Activated CD4-positive, alpha-beta T cell treated with anti-CD3 and anti-CD28 coated beads, Interleukin-2, amount 50 U/mL, for 24 hours (primary cell): ENCODE results near the gene SREK1IP1.
"Not testable (repeated sequence)": the region's sequence is repeated elsewhere in the genome, so short reads cannot be mapped to it uniquely, and the experiment has no call there.

Experiments
- DNase-seq, 2 donors: peaks; one replicate each; pipeline ENCODE4 v3.0.0-alpha.2; 2020; ENCODE audit warnings: low read depth in 1 of 2, low spot score in 1 of 2

The SREK1IP1 gene

GRCh38 chr5:64765804-64766504 is 2.5 kb downstream of the SREK1IP1 start:
- no peak for DNase-seq

- DNase-seq = no peak
These were observed 4.5 kb downstream of the SREK1IP1 start for GRCh38 chr5:64763948-64764503.

- DNase-seq = no peak
These were observed 8.4 kb downstream of the SREK1IP1 start for GRCh38 chr5:64759960-64760660.

GRCh38 chr5:64758901-64759300 is 9.6 kb downstream of the SREK1IP1 start:
- DNase-seq = no peak

GRCh38 chr5:64754066-64754465 is 14.4 kb downstream of the SREK1IP1 start:
- DNase-seq = no peak

- DNase-seq = no peak
These were observed 19.1 kb downstream of the SREK1IP1 start for GRCh38 chr5:64749385-64749784.

GRCh38 chr5:64746446-64746845 is 22.0 kb downstream of the SREK1IP1 start:
- no peak for DNase-seq

- DNase-seq = no peak
These were observed 23.6 kb downstream of the SREK1IP1 start for GRCh38 chr5:64744914-64745313.

- no peak for DNase-seq
These were observed 25.7 kb downstream of the SREK1IP1 start for GRCh38 chr5:64742821-64743220.

- DNase-seq = no peak
These were observed 26.1 kb downstream of the SREK1IP1 start for GRCh38 chr5:64742411-64742810.

GRCh38 chr5:64727150-64727549 is 41.3 kb downstream of the SREK1IP1 start:
- DNase-seq = no peak

GRCh38 chr5:64722588-64722987 is 45.9 kb downstream of the SREK1IP1 start:
- no peak for DNase-seq

GRCh38 chr5:64714495-64714894 is 54.0 kb downstream of the SREK1IP1 start:
- DNase-seq = not testable (repeated sequence)

GRCh38 chr5:64707191-64707590 is 61.3 kb downstream of the SREK1IP1 start:
- no peak for DNase-seq

- not testable (repeated sequence) for DNase-seq
These were observed 62.4 kb downstream of the SREK1IP1 start for GRCh38 chr5:64706074-64706473.

- no peak for DNase-seq
These were observed 67.7 kb downstream of the SREK1IP1 start for GRCh38 chr5:64700765-64701164.

GRCh38 chr5:64696414-64696813 is 72.1 kb downstream of the SREK1IP1 start:
- not testable (repeated sequence) for DNase-seq

GRCh38 chr5:64693636-64694035 is 74.9 kb downstream of the SREK1IP1 start:
- DNase-seq = no peak

GRCh38 chr5:64691291-64691690 is 77.2 kb downstream of the SREK1IP1 start:
- DNase-seq = no peak

GRCh38 chr5:64690417-64691151 is 77.9 kb downstream of the SREK1IP1 start, which contains the start of gene SHISAL2B:
Gene SHISAL2B (plus strand): TSS chr5:64690503. CDS start chr5:64690624, 121 bp downstream.
- no peak for DNase-seq

GRCh38 chr5:64690104-64690416 is 78.4 kb downstream of the SREK1IP1 start:
- DNase-seq = no peak

GRCh38 chr5:64688965-64689364 is 79.5 kb downstream of the SREK1IP1 start:
- DNase-seq = no peak
